Fibroblast of skin of left biceps (primary cell): Measurements from ENCODE around the gene TSPAN9.

ENCODE experiments used
- DNase-seq, 2 experiments: peaks; one replicate each; pipeline ENCODE4 v3.0.0-alpha.2; 2013; ENCODE audit warnings: low read depth in 2 of 2

The TSPAN9 gene

DNA sequence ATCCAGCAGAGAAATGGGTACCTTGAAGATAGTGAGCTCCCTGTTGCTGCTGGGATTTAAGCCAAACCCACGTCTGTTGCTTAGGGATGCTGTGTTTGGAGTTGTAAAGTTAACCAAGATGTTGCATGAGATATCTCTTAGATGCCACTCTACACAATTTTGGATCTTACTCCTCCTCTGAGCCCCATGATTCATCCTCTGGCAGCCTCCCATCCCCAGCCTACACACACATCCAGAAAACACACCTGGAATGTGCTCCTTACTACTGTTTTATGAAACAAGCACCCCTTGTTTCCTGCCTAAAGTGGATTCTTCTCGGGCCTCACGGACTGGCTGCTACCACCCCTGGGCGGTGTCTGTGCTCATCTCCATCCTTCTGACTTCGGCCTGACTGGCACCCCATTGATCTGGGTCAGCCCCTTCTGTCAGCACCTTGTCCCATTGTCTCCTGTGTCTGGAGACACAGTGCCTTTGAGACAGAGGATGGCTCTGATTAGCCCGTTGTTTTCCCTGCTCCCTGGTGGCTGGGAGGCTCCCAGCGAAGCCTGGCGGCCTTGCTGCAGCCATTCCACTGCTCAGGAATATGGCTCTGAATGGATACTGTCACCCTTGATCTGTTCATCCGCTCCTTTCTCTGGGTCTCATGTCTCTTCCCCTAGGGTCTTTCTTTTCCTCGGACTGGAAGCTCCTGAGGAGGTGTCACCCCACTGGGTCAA is 24.3 kb downstream of the TSPAN9 start:
- no peak for DNase-seq

DNA sequence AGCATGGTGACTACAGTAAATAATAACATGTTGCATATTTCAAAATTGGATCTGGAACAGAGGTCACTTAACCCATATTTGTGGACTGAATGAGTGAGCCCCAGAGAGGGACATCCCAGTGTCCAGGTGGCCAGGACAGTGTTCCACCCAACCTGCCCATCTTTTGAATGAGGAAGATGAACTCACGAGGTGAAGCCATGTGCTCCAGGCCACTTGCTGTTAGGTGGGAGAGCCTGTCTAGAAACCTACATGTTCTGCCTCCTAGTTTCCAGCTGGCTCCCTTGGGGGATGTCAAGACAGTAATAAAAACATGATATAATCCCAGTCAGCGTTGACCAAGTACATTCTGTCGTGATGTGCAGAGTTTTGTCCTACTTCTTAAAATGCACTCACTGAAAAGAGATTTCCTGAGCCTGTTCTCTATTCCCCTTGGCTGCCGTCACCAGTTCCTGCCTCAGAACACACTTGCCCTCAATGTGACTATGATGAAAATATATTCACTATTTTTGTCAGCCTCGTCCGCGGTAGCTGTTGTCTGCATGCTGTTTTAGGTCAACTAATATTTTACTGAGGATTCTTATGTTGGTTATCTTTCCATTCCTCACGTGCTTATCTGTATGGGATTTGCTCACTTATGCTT is 25.7 kb downstream of the TSPAN9 start:
- no peak for DNase-seq

- DNase-seq = no peak
Measured at GRCh38 chr12:3103806-3104205, 26.6 kb downstream of the TSPAN9 start.

DNA sequence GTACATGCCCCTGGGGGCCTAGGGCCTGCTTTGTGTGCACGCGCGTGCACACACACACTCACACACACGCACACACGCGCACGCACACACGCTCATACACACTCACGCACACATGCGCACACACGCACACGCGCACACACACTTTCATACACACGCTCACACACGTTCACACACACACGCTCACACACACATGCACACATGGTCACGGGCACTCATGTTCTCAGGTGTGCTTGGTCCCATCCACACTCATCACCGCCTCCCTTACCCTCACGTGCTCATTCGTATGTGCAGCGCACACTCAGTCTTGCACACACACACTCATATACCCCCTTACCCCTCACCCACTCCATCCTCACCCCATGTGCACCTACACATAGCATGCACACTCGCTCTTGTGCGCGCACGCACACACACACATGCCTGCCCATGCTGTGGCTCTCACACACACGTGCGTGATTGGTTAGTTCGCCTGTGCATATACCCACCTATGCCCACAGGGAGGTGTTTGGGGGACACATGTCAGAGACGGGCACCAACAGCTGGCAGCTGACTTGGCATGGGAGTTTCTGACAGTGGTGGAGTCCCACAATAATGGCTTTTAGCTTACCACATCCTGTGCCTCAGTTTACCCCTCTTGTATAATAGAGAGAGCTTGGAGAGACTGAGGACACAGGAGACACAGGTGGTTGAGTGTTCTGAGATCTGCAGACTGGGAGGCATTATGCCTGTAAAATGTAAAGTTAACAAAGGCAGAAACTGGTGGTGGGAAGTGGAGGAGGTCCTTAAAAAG is 28.7 kb downstream of the TSPAN9 start:
- DNase-seq = no peak

DNA sequence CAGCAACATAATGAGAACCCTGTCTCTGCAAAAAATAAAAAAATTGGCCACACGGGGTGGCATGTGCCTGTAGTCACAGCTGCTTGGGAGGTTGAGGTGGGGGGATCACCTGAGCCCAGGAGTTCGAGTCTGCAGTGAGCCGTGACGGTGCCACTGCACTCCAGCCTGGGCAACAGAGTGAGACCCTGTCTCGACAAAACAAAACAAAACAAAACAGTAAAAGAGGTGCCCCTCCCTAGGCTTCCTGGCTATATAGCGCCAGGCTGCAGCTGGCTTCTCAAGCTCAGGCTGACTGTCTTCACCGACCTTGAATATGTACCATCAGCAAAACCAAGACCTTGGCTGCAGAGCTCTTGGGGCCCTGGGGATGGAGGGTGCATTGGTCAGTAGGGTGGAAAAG is 29.4 kb downstream of the TSPAN9 start:
- DNase-seq = no peak

- peak in 1 of 2 experiments; percentile 15 for DNase-seq
Measured at GRCh38 chr12:3107071-3107583, 29.9 kb downstream of the TSPAN9 start.

GRCh38 chr12:3107954-3108353 is 30.8 kb downstream of the TSPAN9 start:
- DNase-seq = no peak

GRCh38 chr12:3110578-3110977 is 33.4 kb downstream of the TSPAN9 start:
- DNase-seq = no peak

DNA sequence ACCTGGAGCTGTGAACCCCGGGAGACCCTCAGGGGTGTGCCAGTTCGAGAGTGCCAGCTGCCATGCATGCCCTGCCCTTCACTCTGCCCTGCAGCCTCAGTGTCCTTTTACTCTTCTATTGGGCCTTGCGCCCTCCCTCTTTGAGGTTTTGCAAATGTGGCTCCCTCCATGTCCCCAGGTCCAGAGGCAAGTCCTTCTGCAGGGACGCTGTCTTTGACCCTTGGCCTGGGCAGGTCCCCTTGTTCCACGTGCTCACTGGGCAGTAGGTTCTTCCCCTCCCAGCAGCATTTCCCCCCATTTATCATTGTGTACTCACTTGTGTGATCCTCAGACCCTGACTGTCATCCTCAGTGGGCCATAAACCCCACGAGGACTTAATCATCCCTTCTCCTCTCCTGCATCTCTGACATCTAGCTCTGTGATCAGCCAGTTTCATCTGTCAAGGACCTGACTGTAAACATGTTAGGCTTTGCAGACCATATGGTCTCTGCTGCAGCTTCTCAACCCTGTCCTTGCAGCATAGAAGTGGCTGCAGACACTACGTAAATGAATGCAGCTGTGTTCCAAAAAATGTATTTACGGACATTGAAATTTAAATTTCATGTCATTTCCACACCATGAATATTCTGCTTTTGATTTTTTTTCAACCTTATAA is 36.6 kb downstream of the TSPAN9 start:
- no peak for DNase-seq

GRCh38 chr12:3114671-3115070 is 37.5 kb downstream of the TSPAN9 start:
- no peak for DNase-seq

DNA sequence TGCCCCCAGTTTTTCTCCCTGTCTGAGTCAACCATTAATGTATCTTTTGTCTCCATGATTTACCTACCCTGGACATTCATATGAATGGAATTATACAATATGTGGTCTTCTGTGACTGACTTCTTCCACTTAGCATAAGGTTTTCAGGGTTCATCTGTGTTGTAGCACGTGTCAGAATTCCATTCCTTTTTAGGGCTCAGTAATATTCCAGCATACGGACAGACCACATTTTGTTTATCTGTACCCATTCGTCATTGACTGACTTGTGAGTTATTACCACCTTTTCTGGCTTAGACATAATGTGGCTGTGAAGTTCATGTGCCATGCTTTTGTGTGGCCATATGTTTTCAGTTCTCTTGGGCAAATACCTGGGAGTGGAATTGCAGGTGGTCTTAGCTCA is 37.9 kb downstream of the TSPAN9 start:
- DNase-seq = no peak

DNA sequence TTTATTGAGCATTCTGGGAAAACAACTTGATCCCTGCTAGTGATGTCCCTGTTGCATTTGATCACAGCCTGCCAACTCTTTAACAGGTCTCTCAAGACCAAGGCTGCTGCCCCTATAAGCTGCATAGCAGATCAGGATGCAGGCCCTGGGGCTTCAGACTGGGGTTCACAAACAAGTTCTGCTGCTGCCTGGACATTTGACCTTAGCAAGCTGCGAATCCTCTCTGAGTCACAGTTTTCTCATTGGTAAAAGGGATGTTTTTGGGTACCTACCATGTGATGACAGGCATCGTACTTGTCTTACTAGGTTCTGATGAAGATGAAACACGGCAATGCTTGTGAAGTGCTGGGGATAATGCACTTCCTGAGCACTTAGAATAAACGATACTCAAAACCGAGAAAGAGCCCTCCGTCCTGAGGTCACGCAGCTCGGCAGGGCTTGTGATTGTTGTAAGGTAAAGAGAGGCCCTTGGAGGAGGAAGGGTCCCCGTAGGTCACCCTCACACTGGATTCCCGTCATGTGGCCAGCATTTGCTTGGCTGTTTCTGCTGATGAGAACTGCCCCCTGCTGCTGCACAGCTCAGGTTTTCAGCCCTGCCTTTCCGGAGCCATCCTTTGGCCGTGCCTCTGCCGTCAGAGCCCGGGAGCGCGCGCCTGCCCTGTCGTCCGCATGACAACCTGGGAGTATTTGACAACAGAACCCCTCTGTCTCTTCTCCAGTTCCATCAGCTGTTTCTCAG is 39.1 kb downstream of the TSPAN9 start:
- no peak for DNase-seq

DNA sequence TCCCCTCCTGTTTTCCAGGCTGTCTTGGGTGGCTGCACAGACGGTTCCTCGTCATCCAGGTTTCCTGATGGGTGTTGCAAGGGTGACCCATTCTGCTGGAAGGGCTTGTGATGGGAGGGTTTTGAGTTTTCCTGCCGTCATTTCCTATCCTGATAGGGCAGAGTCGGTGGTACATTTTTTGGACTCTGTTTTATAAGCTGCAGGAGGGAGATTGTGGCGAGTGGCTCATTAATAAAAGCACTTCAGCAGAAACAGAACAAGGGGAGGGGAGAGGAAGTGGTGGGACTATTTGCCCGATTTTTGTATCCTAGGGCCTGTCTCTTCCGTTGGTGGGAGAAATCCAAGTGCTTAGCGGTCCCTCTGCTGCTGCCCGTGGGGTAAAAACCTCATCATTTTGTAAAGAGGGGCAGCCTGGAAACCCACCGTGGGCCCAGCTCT is 40.0 kb downstream of the TSPAN9 start:
- DNase-seq = no peak

DNA sequence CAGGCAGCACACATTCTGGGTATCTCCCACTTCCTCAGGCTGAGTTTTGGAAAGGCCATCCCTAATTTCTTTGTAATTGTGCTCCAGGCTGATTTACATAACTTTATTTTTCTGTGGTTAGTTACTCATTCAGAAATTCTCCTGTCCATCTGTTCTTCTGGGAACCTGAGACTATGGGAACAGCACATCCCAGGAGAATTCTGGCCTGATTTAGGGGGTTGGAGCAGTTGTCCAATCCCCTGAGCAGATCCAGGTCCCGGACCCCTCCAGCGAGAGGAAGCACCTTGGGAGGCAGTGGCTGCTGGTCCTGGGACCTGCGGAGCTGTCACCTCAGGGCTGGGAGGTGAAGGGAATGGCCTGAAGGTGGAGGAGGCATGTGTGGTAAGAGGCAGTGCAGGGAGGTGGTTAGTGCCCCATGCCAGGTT is 40.4 kb downstream of the TSPAN9 start:
- DNase-seq = peak in 1 of 2 experiments; percentile 63

DNA sequence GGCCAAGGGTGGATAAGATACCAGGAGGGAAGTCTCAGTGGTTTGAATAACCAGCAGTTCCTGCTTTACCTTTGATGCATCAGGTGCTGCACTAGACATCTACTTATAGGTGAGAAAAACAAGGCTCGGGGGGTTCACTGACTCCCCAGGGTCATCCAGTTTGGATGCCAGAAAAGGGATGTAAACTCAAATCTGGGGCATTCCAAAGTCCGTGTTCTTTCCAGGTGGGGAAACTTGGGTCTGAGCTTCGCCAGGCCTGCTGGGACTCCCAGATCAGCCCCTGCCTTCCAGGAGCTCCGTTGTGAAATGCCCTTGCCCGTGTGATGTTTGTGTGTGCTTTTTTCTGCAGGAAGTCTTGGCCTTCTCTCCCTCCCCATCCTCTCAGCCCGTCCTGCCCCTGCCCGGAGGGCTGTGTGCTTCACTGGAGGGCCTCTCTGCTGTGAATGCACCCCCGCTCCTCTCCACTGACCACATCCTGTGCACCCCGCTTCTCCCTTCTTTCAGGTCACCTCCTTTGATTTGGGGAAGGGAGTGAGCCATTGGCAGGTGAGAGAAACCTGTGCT is 42.1 kb downstream of the TSPAN9 start:
- DNase-seq = no peak

DNA sequence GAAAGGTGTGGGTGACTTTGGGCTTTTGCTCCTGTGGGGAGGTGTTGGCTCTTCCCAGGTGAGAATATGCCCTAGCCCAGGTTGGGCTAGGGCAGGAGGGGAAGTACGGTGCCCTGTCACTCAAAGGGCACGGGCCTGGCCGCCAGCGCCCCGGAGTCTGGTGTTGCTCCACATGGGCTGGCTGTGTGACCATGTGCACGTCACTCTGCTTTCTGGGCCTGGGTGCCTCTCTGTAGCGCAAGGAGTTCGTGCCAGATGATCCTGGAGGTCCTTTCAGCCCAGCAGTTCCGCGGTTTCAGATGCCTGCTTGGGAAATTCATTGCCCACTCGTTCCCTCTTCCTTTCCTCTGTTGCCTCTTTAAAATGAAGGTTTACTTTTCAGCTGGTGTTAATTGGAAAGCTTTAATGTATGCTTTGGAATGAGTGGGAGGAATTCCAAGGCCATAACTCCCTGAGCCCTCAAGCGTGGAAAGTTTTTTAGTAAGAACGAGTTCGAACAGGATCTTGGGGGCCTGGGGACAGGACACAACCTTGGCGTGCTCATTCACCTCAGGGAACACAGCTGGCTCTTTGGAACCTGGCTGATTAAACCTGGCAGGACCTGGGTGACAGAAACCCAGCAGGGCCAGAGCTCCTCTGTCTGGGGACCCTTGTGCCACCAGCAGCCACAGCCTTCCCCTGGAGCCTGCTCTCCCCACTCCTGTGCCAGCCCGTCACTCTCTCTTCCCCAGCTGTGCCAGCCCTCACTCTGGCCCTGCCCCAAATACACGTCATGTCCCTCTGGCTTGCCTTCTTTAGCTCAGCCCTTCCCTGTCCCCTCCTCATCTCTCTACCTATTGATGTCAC is 42.8 kb downstream of the TSPAN9 start:
- DNase-seq = no peak

DNA sequence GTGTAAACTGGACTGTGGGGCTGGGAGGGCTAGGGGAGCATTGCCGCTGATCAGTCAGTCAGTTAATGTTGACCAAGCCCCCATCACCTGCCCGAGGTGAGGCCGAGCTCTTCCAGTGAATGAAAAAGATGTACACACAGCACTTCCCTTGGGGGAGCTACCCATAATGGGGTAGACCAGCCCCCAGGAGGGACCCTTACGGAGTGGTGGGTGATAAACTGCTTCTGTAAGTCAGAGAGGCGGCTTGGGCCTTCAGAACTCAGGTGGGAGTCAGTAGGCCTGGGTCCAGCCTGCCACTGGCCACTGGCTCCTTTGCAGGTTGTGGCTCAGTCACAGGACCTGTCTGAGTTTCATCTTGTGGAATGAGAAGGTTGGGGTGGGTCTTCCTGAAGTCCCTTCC is 43.5 kb downstream of the TSPAN9 start:
- DNase-seq = no peak

DNA sequence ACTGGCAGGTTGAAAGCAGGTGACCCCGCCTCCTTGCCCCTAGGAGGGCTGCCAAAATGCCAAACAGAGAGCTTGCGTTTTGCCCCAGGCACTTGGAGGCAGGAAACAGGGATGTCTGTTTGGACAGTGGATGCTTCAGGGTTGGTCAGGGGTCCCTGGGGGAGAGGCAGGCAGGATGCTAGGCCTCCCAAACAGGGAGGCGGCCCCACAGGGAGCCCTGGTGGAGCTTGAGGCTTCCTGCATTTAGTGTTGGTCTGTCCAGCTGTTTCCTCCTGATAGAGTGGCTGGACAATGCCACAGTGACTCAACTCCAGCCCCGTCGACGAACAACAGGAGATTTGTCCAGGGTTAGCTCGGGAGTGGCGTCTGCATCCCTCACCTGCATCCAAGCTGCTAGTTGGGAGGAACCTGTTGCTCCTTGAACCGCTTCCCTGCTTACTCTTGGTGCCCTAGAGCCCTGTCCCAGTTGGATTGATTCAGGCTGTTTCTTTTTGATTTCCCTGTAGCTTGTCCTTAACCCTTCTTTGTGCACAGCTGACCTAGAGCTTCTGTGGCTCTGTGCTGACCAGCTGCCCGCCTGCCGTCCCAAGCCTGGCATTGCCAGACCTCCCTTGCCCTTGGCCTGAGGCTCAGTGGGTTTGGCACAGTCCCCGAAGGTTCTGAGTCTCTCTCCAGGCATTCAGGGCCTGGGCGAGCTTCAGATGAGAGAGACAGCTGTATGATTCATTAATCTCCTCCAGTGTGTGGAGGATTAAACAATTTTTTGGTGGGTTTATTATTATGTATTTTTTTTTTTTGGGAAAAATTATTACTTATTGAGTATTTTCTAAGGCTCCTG is 45.9 kb downstream of the TSPAN9 start:
- DNase-seq = no peak

DNA sequence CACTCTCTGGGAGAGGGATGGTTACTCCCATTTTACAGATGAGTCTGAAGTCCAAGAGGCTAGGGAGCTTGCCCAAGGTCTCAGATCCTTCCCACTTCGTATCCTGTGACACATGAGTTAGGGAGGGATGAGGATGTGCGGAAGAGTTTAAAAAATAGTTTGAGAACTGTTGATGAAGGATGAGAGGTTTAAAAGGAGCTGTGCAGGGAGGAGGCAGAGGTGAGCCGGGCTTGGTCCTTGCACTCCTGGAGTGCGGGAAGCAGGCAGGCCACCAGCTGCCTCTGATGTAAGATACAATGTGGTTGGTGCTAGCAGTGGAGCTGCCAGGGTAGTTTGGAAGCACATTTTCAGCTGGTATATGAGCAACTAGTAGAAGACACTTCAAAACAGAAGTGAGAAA is 46.5 kb downstream of the TSPAN9 start:
- no peak for DNase-seq
